WERI-Rb-1 (cell line): ENCODE results near the gene ZNF33B.

Experiments used
- DNase-seq: peaks from one replicate; pipeline ENCODE4 v3.0.0-alpha.2; 2020
- H3K27ac ChIP-seq: fragments of 250-450 bp; sonication (Bioruptor Pico); 2 replicates; pipeline ENCODE4 v1.5.1; 2020; ENCODE audit warnings: mild to moderate bottlenecking, moderate library complexity
- H3K27me3 ChIP-seq: fragments of 250-450 bp; sonication (Bioruptor Pico); 2 replicates; pipeline ENCODE4 v1.5.1; 2021; ENCODE audit warnings: mild to moderate bottlenecking, low read depth, moderate library complexity; ENCODE audit not compliant: insufficient read depth, severe bottlenecking
- H3K36me3 ChIP-seq: fragments of 250-450 bp; sonication (Bioruptor Pico); 2 replicates; pipeline ENCODE4 v1.5.1; 2020; ENCODE audit warnings: mild to moderate bottlenecking, moderate library complexity
- H3K4me3 ChIP-seq: 2 replicates; pipeline ENCODE4 v1.5.1; 2011; ENCODE audit warnings: low read depth, mild to moderate bottlenecking, control low read depth, low read length
- H3K9me3 ChIP-seq: fragments of 250-450 bp; sonication (Bioruptor Pico); 2 replicates; pipeline ENCODE4 v1.5.1; 2021; ENCODE audit warnings: mild to moderate bottlenecking, moderate library complexity; ENCODE audit not compliant: severe bottlenecking
- CTCF ChIP-seq: IDR thresholded peaks from 2 replicates; pipeline ENCODE4 v1.5.1; 2011; ENCODE audit warnings: low read depth, mild to moderate bottlenecking, control low read depth, inconsistent platforms, low read length

ZNF33B gene

GRCh38 chr10:42632564-42632963 is 5.8 kb downstream of the ZNF33B start:
- no peak for DNase-seq
- Histone ChIP-seq H3K9me3 (no peaks in the 10 kb centered on the region), H3K4me3 (no peak overlapping the region), H3K27ac (no peak overlapping the region), H3K27me3 (no peaks in the 10 kb centered on the region), H3K36me3 (peaks cover 30% of the 10 kb centered on the region)
- TF ChIP-seq CTCF: no peak

- H3K27me3 ChIP-seq: no peaks in the 10 kb centered on the region
- no peak for TF ChIP-seq CTCF
- no peak for DNase-seq
- no peaks in the 10 kb centered on the region for H3K9me3 ChIP-seq
- H3K36me3 ChIP-seq: peaks cover 27% of the 10 kb centered on the region
- H3K4me3 ChIP-seq: no peak overlapping the region
- no peak overlapping the region for H3K27ac ChIP-seq
Measured at GRCh38 chr10:42630537-42631134, 7.7 kb downstream of the ZNF33B start.

GRCh38 chr10:42623929-42624328 is 14.4 kb downstream of the ZNF33B start:
- H3K27ac ChIP-seq: no peak overlapping the region
- H3K4me3 ChIP-seq: no peak overlapping the region
- no peaks in the 10 kb centered on the region for H3K27me3 ChIP-seq
- H3K9me3 ChIP-seq: no peaks in the 10 kb centered on the region
- TF ChIP-seq CTCF: no peak
- no peak for DNase-seq
- peaks cover 8% of the 10 kb centered on the region for H3K36me3 ChIP-seq

GRCh38 chr10:42618424-42618823 is 19.9 kb downstream of the ZNF33B start:
- Histone ChIP-seq H3K36me3 (no peaks in the 10 kb centered on the region), H3K27me3 (no peaks in the 10 kb centered on the region), H3K27ac (no peak overlapping the region), H3K9me3 (no peaks in the 10 kb centered on the region), H3K4me3 (no peak overlapping the region)
- no peak for DNase-seq
- no peak for TF ChIP-seq CTCF

GRCh38 chr10:42615419-42615818 is 23.0 kb downstream of the ZNF33B start:
- TF ChIP-seq CTCF: no peak
- Histone ChIP-seq H3K9me3 (no peaks in the 10 kb centered on the region), H3K27me3 (no peaks in the 10 kb centered on the region), H3K27ac (no peak overlapping the region), H3K4me3 (no peak overlapping the region), H3K36me3 (no peaks in the 10 kb centered on the region; the same call in 1 of the 2 replicates)
- DNase-seq: no peak

- no peak for DNase-seq
- Histone ChIP-seq H3K9me3 (no peaks in the 10 kb centered on the region), H3K27me3 (no peaks in the 10 kb centered on the region), H3K4me3 (no peak overlapping the region), H3K36me3 (no peaks in the 10 kb centered on the region; the same call in 1 of the 2 replicates), H3K27ac (no peak overlapping the region)
- TF ChIP-seq CTCF: no peak
Measured at GRCh38 chr10:42609872-42610271, 28.5 kb downstream of the ZNF33B start.
